HT-29 (cell line): ENCODE data around the gene TAAR9. TPM values are rescaled to one million over a fixed set of nuclear protein-coding genes. Genes with fewer than 3 reads are reported as not detected.

ENCODE experiments used
- DNase-seq: peaks from one replicate; pipeline ENCODE4 v3.0.0-alpha.2; 2015; ENCODE audit warnings: low spot score
- total RNA-seq: library from RNA; depleted of rRNA; stranded (reverse); fragments of >200 nt; shearing (Covaris generic); gene quantifications from 2 replicates; pipeline ENCODE4 v1.2.3, GENCODE V29; 2014; rRNA removed

The TAAR9 gene, protein sequence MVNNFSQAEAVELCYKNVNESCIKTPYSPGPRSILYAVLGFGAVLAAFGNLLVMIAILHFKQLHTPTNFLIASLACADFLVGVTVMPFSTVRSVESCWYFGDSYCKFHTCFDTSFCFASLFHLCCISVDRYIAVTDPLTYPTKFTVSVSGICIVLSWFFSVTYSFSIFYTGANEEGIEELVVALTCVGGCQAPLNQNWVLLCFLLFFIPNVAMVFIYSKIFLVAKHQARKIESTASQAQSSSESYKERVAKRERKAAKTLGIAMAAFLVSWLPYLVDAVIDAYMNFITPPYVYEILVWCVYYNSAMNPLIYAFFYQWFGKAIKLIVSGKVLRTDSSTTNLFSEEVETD
- total RNA-seq: not detected in 2 replicates

DNA sequence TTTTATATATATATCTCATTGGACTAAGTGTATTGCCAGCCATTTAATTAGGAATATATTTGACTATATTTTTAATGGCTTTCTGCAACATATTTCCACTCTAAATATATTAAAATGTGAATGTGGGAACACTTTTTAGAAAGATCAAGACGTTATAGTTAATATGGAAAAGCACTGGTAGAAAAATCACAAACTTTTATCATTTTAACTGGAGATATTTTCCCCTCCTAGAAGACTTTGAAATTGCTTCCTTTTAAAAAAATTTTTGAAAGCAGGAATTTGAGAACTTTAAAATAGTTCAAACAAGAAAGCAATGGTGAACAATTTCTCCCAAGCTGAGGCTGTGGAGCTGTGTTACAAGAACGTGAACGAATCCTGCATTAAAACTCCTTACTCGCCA lies at the start of gene TAAR9:
Gene TAAR9, plus strand, starts transcription at position 301 of the 400 bp plus-strand sequence. Its CDS starts 13 bp downstream, at position 314.
- no peak for DNase-seq

DNA sequence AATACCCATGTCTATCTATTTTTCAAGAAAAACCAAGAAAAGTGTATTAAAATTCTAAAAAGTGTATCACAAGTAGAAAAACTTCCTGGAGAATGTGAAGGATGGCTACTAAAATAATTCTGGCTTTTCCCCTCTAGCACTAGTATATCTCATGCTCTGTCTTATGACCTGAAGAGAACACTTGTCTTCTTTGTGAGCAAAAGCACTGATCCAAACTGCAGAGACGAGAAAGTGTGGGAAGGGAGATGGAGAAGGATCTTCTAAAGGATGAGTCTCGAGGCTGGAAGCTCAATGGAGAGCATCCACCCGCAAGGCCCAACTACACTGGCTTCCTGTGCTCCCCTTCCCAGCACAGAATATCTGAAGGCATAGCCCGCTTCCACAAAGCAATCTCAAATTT lies 48.7 kb upstream of the TAAR9 start:
- no peak for DNase-seq

DNA sequence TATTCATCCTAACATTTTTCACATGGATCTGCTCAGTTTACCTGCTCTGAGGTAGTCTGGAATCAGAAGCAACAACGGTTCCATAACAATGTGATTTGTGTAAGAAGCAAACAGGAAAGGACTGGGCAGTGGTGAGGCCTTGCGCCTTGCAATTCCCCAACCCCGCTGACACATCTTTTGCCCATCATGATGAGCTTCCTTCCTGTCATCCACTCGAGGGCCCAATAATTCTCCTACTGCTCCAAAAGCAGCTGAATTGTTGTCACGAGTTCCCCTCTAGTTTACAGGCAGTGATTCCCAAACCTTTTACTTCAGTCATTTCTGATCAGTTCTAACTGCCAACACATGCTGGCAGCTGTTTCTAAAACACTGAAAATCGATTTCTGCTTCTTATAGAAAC lies 48.1 kb upstream of the TAAR9 start:
- DNase-seq: no peak

DNA sequence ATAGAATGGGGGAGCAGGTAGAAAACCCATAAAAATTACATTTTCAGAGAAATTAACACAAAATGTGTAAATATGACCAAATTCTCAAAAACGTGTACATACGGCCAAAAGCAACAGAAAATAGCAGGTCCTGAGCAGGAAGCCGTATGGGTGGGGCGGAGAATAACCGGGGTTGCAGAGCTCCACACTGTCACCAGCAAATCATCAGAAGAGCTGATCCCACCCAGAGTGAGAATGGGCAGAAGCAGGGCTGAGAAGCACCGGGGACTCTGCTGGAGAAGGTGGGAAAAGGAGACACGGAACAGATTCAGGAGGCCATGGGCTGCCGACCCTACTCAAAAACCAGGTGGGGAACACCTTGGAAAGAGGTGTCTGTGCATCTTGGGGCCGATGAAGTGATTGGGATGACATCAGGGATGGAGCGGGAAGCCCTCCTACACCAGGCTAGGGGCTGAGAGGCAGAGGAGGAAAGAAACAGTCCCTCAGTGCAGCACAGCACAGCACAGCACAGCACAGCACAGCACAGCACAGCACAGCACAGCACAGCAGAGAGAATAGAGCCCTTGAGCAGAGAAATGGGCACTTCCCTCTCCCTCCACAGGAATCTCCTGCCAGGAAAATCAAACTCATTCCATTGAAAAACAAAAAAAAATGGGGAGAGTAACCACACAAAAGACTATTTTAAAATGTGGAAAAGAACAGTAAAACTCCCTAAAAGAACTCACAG lies 47.4 kb upstream of the TAAR9 start:
- DNase-seq: no peak

DNA sequence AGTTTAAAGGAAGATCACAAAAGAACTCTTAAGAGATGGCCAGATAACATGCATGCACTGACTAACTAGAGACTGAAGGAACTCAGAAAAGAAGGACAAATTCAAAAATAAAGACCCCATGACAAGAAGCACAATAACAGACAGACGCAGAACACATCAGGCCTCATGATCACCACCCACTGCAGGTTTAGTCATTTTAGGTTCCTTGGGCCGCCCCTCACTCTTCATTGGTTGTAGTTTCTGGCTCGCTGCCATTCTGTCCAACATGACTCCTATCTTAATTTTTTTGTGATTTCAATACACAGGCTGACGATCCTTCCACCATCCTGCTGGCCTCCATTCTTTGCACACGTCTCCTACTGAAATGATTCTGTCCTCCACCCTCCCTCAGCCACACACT lies 46.8 kb upstream of the TAAR9 start:
- DNase-seq: no peak

DNA sequence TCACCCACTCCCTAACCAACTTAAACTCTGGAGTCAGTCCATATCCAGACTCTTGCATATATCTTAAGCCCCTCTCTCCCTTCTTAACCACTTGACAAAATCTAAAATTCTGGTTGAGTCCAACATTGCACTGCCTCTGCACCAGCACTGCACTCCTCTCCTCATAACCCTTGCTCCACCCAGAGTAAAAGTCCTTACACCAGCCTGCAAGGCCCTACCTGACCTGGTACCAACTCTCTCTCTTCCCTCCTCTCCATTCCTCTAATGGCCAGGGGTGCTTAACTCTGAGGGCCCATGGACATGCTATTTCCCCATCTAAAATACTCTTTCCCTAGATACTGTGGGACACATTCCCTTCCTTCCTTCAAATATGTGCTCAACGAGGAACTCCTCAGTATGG lies 46.2 kb upstream of the TAAR9 start:
- no peak for DNase-seq

DNA sequence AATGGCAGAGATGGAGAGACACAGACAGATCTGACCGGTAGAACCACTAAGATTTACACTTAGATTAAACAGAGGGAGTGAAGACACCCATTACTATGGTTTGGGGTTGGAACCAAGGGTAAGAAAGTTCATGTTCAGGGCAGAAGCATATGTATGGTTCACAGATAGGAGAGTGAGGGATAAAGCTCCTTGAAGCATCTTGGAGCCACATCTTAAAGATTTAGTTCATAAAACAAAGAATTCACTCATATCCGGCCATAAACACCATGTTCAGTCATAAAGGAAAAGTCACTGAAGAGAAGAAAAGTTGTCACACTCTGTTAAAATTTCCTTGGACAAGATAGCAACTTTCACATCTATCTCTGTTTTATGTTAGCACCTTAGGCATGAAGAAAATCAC lies 43.1 kb upstream of the TAAR9 start:
- DNase-seq: no peak

DNA sequence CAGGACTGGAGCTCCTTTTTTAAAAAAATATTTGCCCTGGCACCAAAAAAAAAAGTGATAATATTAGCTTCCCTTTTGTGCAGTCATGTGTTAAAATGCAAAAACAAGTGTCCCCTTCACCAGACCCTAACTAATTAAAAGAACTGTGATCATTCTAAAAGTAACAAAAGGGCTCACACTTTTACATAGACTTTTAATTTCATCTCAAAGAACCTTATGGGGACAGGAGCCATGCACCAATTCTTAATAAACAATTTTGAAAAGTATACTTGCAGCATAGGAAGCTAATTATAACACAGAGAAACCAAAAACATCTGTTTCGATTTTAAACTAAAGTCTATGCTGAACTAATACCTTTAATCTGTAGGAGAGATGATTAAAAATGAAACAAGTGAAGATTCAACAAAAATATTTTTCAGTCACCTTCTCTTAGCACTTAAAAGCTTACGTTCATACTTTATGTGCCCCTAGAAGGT lies 42.4 kb upstream of the TAAR9 start:
- DNase-seq: no peak

DNA sequence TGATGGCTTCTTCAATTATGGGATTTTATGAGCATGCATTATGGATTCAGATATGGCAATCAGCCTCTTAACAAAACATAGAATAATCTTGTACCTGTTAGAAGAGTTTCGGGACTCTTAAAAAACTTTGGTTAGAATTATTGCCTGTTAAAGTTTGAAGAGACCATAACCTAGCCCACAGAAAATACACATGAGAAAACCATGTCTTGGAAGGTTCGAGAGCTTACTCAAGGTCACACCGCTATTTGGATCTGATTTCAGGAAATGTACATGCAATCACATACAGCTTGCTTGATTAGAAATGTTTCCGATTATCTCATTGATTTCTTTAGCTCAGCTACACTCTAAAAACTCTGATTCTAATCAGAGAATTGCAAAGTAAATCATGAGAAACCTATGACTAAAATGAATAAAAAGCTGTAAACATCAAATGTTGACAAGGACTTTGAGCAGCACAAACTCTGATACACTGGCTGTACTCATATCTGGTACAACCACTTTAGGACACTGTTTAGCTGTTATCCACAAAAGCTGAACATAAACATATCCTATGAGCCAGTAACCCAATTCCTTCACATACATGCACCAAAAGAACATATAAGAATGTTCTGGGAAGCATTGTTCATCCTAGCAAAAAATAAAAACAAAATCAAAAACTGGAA lies 41.4 kb upstream of the TAAR9 start:
- no peak for DNase-seq

DNA sequence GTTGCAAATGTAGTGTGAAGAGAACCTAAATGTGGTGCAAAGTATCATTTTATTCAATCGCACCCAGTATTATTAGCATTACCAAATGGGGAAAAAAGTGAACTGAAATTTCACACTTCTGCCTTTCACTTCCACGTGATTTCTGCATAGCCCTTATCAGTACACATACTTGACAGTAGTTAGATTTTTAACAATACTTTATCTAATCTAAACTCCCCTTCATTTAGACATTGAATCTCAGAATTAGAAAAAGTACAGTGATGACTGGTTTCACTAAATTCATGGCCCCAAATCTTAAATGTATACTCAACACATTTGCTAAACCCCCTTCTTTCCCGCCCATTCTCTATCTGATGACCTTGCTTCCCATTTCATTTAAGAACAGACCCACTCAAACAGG lies 39.4 kb upstream of the TAAR9 start:
- no peak for DNase-seq

DNA sequence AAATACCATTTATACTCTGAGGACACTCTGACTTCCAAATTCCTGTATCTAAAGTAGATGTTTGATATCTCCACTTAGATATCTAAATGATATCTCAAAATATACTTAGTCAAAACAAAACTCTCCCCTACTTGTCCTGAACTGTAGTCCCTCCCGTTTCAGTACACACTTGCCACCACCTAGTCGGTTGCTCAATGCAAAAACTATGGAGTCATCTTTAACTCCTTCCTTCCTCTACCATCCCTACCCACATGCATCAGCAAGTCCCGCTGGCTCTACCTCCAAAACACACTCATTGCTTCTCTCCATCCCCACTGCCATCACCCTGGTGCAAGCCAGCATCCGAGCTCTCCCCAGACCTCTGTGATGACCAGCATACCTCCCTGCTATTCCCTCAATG lies 38.3 kb upstream of the TAAR9 start:
- DNase-seq: no peak

DNA sequence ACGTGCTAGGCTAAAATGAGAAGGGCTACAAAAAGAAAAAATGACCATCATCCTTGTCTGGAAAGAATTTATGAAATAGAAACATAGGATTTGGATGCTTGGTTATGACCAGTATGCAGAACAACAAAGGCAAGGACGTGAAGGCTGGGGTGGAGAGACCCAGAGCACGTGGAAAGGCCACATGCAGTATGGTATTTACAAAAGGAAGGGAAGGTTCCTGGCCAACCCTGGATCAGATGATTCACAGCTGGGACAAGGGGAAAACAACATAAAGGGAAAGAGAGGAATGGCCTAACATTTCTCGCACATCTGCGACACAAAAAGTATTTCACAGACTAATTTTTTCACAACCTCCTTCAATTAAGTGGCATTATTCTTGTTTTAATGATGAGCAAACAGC lies 33.3 kb upstream of the TAAR9 start:
- DNase-seq: no peak

DNA sequence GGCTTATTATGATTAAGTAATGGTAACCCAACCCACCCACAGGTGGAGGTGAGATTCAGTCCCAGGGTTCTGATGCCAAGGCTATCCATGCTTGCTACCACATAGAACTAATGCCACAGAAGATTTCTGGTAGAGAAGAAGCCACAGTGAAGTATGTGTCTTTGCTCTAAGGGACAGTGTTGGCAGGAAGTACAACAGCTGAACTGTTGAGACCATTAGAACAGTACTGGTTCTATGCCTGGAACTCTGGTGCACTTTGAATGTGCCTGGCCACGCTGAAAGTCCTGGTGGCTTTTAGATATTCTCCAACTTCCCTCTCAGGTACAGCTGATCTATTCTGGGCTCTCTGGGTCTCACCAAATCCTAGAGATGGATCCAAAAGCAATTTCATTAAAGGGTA lies 32.9 kb upstream of the TAAR9 start:
- DNase-seq: no peak

DNA sequence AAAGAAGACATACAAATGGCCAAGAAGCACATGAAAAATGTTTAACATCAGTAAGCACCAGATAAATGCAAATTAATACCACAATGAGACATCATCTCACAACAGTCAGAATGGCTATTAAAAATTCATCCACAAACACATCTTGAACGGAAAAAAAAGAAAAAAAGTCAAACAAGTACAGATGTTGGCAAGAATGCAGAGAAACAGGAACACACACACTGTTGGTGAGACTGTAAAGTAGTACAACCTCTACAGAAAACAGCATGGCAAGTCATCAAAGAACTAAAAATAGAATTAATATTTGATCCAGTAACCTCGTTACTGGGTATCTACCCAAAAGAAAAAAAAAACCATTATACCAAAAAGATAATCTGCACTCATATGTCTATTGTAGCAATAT lies 31.6 kb upstream of the TAAR9 start:
- DNase-seq: no peak

DNA sequence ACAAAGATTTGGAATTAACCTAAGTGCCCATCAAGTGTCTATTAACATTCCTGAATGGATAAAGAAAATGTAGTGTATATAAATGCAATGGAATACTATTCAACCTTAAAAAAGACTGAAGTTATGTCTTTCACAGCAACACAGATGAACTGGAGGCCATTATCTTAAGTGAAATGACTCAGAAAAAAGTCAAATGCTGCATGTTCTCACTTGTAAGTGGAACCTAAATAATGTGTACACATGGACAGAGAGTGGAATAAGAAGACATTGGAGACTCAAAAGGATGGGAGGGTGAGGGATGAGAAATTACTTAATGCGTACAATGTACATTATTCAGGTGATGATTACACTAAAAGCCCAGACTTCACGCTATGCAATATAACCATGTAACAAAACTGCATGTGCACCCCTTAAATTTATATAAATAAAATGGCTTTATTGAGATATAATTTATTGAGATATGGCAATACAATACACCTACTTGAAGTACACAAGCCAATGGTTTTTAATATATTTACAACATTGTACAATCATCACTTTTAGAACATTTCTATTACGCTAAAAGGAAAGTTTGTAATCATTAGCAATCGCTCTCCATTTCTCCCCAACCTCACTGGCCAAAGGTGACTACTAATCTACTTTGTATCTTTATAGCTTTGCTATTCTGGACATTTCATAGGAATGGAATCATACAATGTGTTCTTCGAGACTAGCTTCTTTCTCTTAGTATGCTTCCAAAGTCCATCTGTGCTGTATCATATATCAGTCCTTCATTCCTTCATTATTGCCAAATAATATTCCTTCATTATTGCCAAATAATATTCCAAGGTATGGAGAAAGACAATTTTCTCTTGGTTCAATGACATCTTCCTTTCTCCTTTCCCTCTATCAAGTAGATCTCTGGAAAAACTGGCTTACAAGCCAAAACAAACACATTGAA lies 30.9 kb upstream of the TAAR9 start:
- DNase-seq: no peak

DNA sequence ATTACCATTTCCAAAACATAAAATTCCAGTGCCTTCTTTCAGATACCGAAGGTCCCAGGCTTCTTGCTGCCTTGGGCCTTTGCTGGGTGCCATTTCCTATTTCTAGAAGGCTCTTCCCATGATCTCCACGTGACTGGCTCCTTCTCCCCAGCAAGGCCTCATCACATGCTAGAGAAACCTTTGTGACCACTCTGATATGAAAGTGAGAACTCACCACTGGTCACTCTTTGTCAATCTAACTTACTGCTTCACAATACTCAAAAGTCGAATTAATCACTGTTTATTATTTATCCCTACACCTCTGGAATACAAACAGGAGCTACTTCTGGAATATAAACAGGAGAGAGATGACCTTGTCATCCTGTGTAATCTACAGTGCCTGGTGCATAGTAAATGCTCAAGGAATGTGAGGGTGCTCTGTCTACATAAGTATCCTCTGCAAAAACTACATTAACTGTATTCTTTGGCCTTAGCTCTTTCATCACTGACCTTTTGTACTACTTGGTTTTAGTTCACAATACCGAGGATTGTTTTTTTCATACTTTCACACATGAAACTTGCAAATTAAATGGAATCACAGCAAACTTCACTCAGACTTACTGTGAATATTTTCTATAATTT lies 26.8 kb upstream of the TAAR9 start:
- peak; percentile 19 for DNase-seq

DNA sequence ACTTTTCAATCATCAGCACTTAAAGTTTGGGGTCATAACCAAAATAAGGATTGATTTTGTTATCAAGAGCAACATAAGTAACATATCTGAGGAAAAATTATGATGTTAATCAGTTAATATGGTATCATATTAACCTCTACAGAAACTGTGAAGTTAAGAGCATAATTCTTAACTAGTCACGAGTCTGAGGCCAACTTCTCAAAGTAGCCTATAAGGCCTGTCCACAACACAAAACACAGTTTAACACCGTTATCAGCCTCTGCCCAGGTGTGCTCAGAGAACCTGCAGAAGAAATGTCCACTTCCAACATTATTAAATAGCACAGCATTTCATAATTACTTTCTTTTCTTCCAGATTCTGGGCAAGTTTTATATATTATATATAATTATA lies 26.3 kb upstream of the TAAR9 start:
- no peak for DNase-seq

DNA sequence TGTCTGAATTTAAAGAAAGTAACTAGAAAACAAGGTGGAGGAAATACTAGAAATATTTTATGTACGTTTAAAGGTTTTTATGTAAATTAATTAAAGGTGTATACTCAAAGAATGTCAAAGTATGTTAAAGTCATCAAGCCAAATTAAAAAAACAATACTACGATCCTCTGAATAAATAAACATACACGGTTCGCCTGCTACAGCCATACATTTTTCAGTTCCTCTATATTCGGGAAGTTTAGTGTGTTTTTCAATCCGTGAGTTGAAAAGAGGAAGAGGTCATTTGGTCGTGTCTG lies 25.8 kb upstream of the TAAR9 start:
- DNase-seq: no peak

DNA sequence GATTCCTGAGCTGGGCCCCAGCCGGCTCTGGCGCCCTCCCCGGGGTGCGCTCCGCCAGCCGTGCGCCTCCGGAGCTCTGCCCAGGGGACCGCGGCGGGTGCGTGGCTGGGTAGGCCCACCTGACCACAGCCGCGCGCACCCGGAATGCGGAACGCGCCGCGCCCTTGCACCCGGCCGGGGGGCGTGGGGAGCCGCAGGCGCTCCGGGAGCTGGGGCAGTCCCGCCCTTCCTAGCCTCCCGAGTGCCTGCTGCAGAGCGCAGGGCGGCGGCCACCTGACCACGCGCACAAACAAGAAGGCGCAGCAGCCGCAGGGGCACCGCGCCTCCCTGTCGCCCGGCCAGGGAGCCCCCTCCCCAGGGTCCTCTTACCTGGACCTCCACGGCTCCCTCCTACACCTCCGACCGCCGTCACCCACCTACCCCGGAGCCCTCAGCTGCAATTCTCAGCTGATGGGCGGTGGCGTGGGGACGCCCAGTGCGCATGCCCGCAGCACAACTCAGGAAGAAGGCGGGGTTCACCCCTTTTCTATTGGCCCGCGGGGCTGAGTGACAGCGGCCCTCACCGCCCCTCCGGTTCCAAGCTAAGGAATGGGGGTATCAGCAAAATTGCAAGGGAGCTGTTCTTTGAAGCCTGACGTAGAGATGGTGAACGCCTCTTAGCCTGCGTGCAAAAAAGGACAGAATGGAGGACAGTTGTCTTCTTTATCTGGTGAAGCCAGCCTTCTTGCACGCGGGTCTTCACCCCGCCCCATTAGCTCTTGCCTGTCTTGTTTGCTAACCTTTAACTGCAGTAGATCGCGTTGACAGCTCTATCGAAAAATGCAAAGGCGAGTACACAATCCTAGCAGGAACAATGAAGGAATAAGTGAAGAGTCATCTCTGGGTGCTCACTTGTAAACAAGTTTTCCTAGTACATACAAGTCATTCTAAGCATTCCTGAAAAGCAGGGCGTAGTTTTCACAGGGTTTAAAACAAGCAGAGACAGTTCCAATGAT lies 25.1 kb upstream of the TAAR9 start, which contains the start of gene STX7:
Gene STX7, minus strand, starts transcription at position 479 of the 995 bp plus-strand sequence. CDS start 9,586 bp downstream, outside the sequence.
- peak; percentile 95 for DNase-seq
